ENCODE data around the gene ANKMY2. TPM values are rescaled to one million over a fixed set of nuclear protein-coding genes. Genes with fewer than 3 reads are reported as not detected.

Gene ANKMY2
- total RNA-seq, 1 donor from 2014 or later: 7.3 TPM

- peak; percentile 58 for ATAC-seq
These were observed 80.6 kb downstream of the ANKMY2 start for GRCh38 chr7:16564909-16565426.

GRCh38 chr7:16564023-16564380 lies 81.6 kb downstream of the ANKMY2 start:
- ATAC-seq: no peak

- no peak for ATAC-seq
These were observed 82.1 kb downstream of the ANKMY2 start for GRCh38 chr7:16563281-16564022.

GRCh38 chr7:16562456-16563220 lies 82.9 kb downstream of the ANKMY2 start:
- ATAC-seq: no peak

- no peak for ATAC-seq
These were observed 83.6 kb downstream of the ANKMY2 start for GRCh38 chr7:16561943-16562342.

- ATAC-seq: no peak
These were observed 85.9 kb downstream of the ANKMY2 start for GRCh38 chr7:16559497-16560179.

GRCh38 chr7:16558761-16559302 lies 86.7 kb downstream of the ANKMY2 start:
- no peak for ATAC-seq

- no peak for ATAC-seq
These were observed 89.2 kb downstream of the ANKMY2 start for GRCh38 chr7:16556359-16556758.

GRCh38 chr7:16554518-16555236 lies 90.9 kb downstream of the ANKMY2 start:
- ATAC-seq: no peak

- no peak for ATAC-seq
These were observed 94.9 kb downstream of the ANKMY2 start for GRCh38 chr7:16550671-16551070.

Other genes with a start within 250 kb of the ANKMY2 start
- 0.80 TPM for gene CRPPA, start 224.2 kb downstream of the ANKMY2 start, total RNA-seq
- gene SOSTDC1, start 180.0 kb downstream of the ANKMY2 start, total RNA-seq: 1.9 TPM
- gene LRRC72, start 118.9 kb downstream of the ANKMY2 start, total RNA-seq: not detected
- 58.9 TPM for gene BZW2, start 427 bp upstream of the ANKMY2 start, total RNA-seq
- 12.7 TPM for gene TSPAN13, start 108.0 kb upstream of the ANKMY2 start, total RNA-seq
- 7.5 TPM for gene AGR2, start 159.2 kb upstream of the ANKMY2 start, total RNA-seq
- not detected for gene AGR3, start 236.2 kb upstream of the ANKMY2 start, total RNA-seq